Left ventricle myocardium inferior (tissue), 1 donor: ENCODE measurements around the gene SORCS2. TPM values are rescaled to one million over a fixed set of nuclear protein-coding genes. Genes with fewer than 3 reads are reported as not detected.
"Not testable (repeated sequence)": the region's sequence is repeated elsewhere in the genome, so short reads cannot be mapped to it uniquely, and the experiment has no call there.

Source experiments
- DNase-seq: peaks from one replicate; pipeline ENCODE4 v3.0.0-alpha.2; 2020
- H3K27ac ChIP-seq: fragments of 200-600 bp; replicated peaks from 2 replicates; pipeline ENCODE4 v1.8.0; 2021
- H3K27me3 ChIP-seq: fragments of 200-600 bp; 2 replicates; pipeline ENCODE4 v1.8.0; 2021; ENCODE audit warnings: low read depth
- H3K36me3 ChIP-seq: fragments of 200-600 bp; 2 replicates; pipeline ENCODE4 v1.8.0; 2021
- H3K4me1 ChIP-seq: fragments of 200-600 bp; 2 replicates; pipeline ENCODE4 v1.8.0; 2021
- H3K4me3 ChIP-seq: fragments of 200-600 bp; 2 replicates; pipeline ENCODE4 v1.8.0; 2021; ENCODE audit warnings: mild to moderate bottlenecking, moderate library complexity
- H3K9me3 ChIP-seq: fragments of 200-600 bp; replicated peaks from 2 replicates; pipeline ENCODE4 v1.8.0; 2021
- CTCF ChIP-seq: fragments of 200-600 bp; IDR thresholded peaks from 2 replicates; pipeline ENCODE4 v1.8.0; 2021; ENCODE audit warnings: antibody characterized with exemption, mild to moderate bottlenecking, borderline replicate concordance
- intact Hi-C: fragments of 100-400 bp; cut with micrococcal nuclease; formaldehyde crosslinking; loops from one replicate; pipeline ENCODE4 v1.11.0; 2022
- total RNA-seq: library from RNA; stranded (reverse); fragmentation: NEBNext Ultra II Directional; extraction: Animal tissue kit (Norgen Biotek cat#: 25700); gene quantifications from one replicate; pipeline ENCODE4 v1.2.1, GENCODE V29; 2021
- donor health status: DM: no; HTN: yes; CAD: no; lungs with severe emphysema.

Gene SORCS2
- total RNA-seq, 1 donor from 2014 or later: 1.2 TPM

DNA sequence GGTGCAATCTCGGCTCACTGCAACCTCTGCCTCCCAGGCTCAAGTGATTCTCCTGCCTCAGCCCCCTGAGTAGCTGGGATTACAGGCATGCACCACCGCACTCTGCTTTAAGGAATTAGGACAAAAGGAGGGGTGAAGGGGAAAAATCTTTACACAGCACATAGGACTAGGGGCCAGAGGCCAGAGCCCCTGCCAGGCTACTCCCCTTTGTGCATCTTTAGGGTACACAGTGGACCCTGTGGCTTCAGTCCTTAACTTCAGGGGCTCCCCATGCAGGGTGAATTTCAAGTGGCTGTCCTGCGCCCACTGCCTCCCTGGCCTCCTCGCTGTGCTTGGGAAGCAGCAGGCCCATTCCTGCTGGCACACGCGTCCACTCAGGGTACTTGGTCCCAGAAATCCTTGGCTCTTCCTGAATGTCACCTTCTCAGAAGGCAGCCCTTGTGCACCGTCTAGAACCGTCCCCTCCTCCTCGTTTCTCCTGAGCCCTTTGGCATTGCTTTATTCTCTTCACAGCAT lies 381.3 kb downstream of the SORCS2 start:
- Histone ChIP-seq H3K4me1 (no peaks in the 10 kb centered on the region), H3K9me3 (peaks cover 42% of the 10 kb centered on the region), H3K27ac (no peak overlapping the region), H3K4me3 (no peak overlapping the region), H3K27me3 (no peaks in the 10 kb centered on the region), H3K36me3 (no peaks in the 10 kb centered on the region)
- intact Hi-C loops: no loop called here
- TF ChIP-seq CTCF: no peak
- DNase-seq: no peak

- no peak overlapping the region for H3K4me3 ChIP-seq
- no peaks in the 10 kb centered on the region for H3K36me3 ChIP-seq
- H3K9me3 ChIP-seq: peaks cover 50% of the 10 kb centered on the region
- no peaks in the 10 kb centered on the region for H3K27me3 ChIP-seq
- intact Hi-C loops: no loop called here
- H3K27ac ChIP-seq: no peak overlapping the region
- DNase-seq: no peak
- no peak for TF ChIP-seq CTCF
- H3K4me1 ChIP-seq: no peaks in the 10 kb centered on the region
These were observed 382.1 kb downstream of the SORCS2 start for GRCh38 chr4:7574287-7575014.

DNA sequence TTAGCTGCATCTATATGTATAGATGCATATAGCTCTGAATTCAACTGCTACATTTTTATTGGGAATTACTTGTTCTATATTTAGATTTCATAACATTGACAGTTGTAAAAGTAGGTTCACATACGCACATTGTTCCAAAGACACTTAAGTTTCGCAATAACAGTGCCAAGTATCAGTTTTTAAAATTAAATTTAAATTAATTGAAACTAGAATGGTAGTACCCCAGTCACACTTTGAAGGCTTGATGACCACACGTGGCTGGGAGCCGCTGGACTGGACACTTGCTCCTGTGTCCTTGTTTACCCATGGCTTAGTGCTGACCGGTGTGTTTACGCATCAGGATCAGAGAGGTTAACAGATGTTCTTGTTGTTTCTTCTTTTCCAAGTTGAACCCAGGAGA lies 383.1 kb downstream of the SORCS2 start:
- no peak for TF ChIP-seq CTCF
- Histone ChIP-seq H3K4me1 (no peaks in the 10 kb centered on the region), H3K4me3 (no peak overlapping the region), H3K36me3 (no peaks in the 10 kb centered on the region), H3K9me3 (peaks cover 59% of the 10 kb centered on the region), H3K27me3 (no peaks in the 10 kb centered on the region), H3K27ac (no peak overlapping the region)
- no peak for DNase-seq
- intact Hi-C loops: no loop called here

GRCh38 chr4:7577361-7578039 lies 385.2 kb downstream of the SORCS2 start:
- DNase-seq, H3K27ac ChIP-seq, H3K27me3 ChIP-seq, H3K4me3 ChIP-seq, H3K4me1 ChIP-seq, H3K36me3 ChIP-seq, intact Hi-C loops: not testable (repeated sequence)
- H3K9me3 ChIP-seq: peaks cover 72% of the 10 kb centered on the region

DNA sequence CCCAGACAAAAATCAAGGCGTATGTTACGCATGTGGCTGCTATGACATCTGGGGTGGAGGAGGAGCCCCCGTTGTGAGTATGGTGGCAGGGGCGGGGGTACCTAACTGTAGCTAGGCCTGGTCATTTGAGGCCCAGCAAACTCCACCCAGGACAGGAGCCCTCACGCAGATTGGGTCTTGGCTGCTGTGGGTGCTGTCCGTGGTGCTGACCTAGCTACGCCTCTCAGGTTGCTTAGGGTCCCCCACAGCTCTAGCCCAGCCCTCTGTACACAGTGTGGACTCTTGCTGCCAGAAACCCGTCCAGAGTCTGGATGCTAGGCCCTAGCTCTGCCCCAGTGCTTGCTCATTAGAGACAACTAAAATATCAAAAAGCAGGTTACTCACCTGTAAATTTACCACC lies 389.1 kb downstream of the SORCS2 start:
- no peak for TF ChIP-seq CTCF
- Histone ChIP-seq H3K27ac (no peak overlapping the region), H3K27me3 (no peaks in the 10 kb centered on the region), H3K4me1 (no peaks in the 10 kb centered on the region), H3K4me3 (no peak overlapping the region), H3K9me3 (peaks cover 52% of the 10 kb centered on the region), H3K36me3 (no peaks in the 10 kb centered on the region)
- intact Hi-C loops: no loop called here
- no peak for DNase-seq
